ENCODE data around the gene PGM3.

Gene PGM3

DNA sequence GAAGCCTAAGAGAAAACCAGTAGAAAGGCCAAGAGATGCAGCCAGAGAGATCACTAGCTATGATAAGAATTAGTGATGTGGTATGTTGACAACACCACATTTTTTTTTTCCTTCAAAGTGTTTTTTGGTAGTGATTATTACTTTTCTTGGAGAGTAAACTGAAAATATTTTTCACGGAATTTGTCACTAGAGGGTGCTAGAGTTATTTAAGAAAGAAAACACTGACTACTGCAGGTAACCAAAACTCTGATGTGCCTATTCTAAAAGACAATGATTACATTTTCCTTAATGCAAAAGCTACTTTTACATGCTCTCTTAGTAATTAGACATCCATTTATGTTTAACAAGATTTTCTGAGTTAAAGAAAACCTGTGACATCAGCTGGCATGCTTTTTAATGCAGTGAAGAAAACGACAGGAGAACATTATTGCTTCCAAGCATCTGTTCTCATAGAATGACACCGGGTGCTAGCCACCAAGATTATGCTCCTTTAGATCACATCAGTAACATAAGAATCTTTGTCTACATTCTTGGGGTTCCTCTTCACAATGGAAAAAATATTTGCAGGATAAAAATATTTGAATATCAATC lies 28.9 kb upstream of the PGM3 start:
- no peak for TF ChIP-seq EZH2phosphoT487 (IDR thresholded peaks at IDR 0.05; ENCODE audit: borderline replicate concordance, low read length)
- TF ChIP-seq, protein P1, sequence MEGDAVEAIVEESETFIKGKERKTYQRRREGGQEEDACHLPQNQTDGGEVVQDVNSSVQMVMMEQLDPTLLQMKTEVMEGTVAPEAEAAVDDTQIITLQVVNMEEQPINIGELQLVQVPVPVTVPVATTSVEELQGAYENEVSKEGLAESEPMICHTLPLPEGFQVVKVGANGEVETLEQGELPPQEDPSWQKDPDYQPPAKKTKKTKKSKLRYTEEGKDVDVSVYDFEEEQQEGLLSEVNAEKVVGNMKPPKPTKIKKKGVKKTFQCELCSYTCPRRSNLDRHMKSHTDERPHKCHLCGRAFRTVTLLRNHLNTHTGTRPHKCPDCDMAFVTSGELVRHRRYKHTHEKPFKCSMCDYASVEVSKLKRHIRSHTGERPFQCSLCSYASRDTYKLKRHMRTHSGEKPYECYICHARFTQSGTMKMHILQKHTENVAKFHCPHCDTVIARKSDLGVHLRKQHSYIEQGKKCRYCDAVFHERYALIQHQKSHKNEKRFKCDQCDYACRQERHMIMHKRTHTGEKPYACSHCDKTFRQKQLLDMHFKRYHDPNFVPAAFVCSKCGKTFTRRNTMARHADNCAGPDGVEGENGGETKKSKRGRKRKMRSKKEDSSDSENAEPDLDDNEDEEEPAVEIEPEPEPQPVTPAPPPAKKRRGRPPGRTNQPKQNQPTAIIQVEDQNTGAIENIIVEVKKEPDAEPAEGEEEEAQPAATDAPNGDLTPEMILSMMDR (IDR thresholded peaks at IDR 0.05; ENCODE audit: low read depth, low read length, poor library complexity, severe bottlenecking): peak; percentile 58
- no peak overlapping the region for H3K27ac ChIP-seq (ENCODE audit: low read depth, low read length)
- no peaks in the 10 kb centered on the region for H4K20me1 ChIP-seq (ENCODE audit: control insufficient read depth, insufficient read depth, low read depth, low read length)
- H3F3A ChIP-seq (ENCODE audit: control insufficient read depth, insufficient read depth): no peaks in the 10 kb centered on the region
- no peaks in the 10 kb centered on the region for H3K36me3 ChIP-seq (ENCODE audit: control insufficient read depth, low read length)
- no peaks in the 10 kb centered on the region for H3K9me2 ChIP-seq (replicated peaks; ENCODE audit: control insufficient read depth, low read length)
- H3K27me3 ChIP-seq (ENCODE audit: control insufficient read depth, low read length): 0 out of 2 replicates have a peak, but pooled peaks cover 10% of the 10 kb centered on the region
- H3K79me2 ChIP-seq (ENCODE audit: control insufficient read depth, low read length): no peaks in the 10 kb centered on the region
- H3K4me1 ChIP-seq (ENCODE audit: control insufficient read depth, low read length): no peaks in the 10 kb centered on the region
- H3K4me3 ChIP-seq (ENCODE audit: low read length): no peak overlapping the region
- H3K9me3 ChIP-seq (ENCODE audit: control insufficient read depth, insufficient read depth, low read length): no peaks in the 10 kb centered on the region
- H3K4me2 ChIP-seq (ENCODE audit: low read length): no peak overlapping the region

- no peak overlapping the region for H3K4me2 ChIP-seq (ENCODE audit: low read length)
- H3K79me2 ChIP-seq (ENCODE audit: control insufficient read depth, low read length): no peaks in the 10 kb centered on the region
- no peaks in the 10 kb centered on the region for H3K9me2 ChIP-seq (replicated peaks; ENCODE audit: control insufficient read depth, low read length)
- H3K36me3 ChIP-seq (ENCODE audit: control insufficient read depth, low read length): no peaks in the 10 kb centered on the region
- H3K27ac ChIP-seq (ENCODE audit: low read depth, low read length): no peak overlapping the region
- no peaks in the 10 kb centered on the region for H3K9me3 ChIP-seq (ENCODE audit: control insufficient read depth, insufficient read depth, low read length)
- no peaks in the 10 kb centered on the region for H4K20me1 ChIP-seq (ENCODE audit: control insufficient read depth, insufficient read depth, low read depth, low read length)
- 0 out of 2 replicates have a peak, but pooled peaks cover 7% of the 10 kb centered on the region for H3K27me3 ChIP-seq (ENCODE audit: control insufficient read depth, low read length)
- no peak overlapping the region for H3K4me3 ChIP-seq (ENCODE audit: low read length)
- TF ChIP-seq EZH2phosphoT487 (IDR thresholded peaks at IDR 0.05; ENCODE audit: borderline replicate concordance, low read length): no peak
- TF ChIP-seq, protein P1 (IDR thresholded peaks at IDR 0.05; ENCODE audit: low read depth, low read length, poor library complexity, severe bottlenecking): no peak
- no peaks in the 10 kb centered on the region for H3K4me1 ChIP-seq (ENCODE audit: control insufficient read depth, low read length)
- H3F3A ChIP-seq (ENCODE audit: control insufficient read depth, insufficient read depth): no peaks in the 10 kb centered on the region
These were observed 28.2 kb upstream of the PGM3 start for GRCh38 chr6:83221276-83221675.

DNA sequence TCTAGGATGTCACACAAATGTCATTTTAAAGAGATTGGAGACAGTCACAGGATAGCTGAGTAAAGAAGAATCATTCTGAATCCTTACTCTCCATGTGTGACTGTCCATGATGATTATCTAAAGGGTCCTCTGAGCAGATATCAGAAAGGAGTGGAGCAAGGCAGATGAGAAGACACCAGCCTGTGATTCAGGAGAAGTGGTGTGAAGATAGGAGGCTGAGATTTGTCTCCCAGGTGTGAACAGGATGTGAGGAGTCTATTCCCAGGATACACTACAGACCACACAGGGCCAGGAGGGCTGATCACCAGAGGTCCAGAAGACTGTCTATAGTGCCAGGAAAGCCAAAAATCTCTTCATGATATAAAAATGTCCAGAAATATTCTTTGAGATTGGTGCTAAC lies 27.1 kb upstream of the PGM3 start:
- Histone ChIP-seq H3K4me2 (ENCODE audit: low read length) (no peak overlapping the region), H4K20me1 (ENCODE audit: control insufficient read depth, insufficient read depth, low read depth, low read length) (no peaks in the 10 kb centered on the region), H3K36me3 (ENCODE audit: control insufficient read depth, low read length) (no peaks in the 10 kb centered on the region), H3K27me3 (ENCODE audit: control insufficient read depth, low read length) (0 out of 2 replicates have a peak, but pooled peaks cover 7% of the 10 kb centered on the region), H3K9me2 (replicated peaks; ENCODE audit: control insufficient read depth, low read length) (no peaks in the 10 kb centered on the region), H3K4me3 (ENCODE audit: low read length) (no peak overlapping the region), H3F3A (ENCODE audit: control insufficient read depth, insufficient read depth) (no peaks in the 10 kb centered on the region), H3K4me1 (ENCODE audit: control insufficient read depth, low read length) (no peaks in the 10 kb centered on the region), H3K79me2 (ENCODE audit: control insufficient read depth, low read length) (no peaks in the 10 kb centered on the region), H3K27ac (ENCODE audit: low read depth, low read length) (no peak overlapping the region), H3K9me3 (ENCODE audit: control insufficient read depth, insufficient read depth, low read length) (no peaks in the 10 kb centered on the region)
- TF ChIP-seq EZH2phosphoT487 (IDR thresholded peaks at IDR 0.05; ENCODE audit: borderline replicate concordance, low read length): no peak
- TF ChIP-seq, protein P1 (IDR thresholded peaks at IDR 0.05; ENCODE audit: low read depth, low read length, poor library complexity, severe bottlenecking): no peak

Measured in DOHH2 (cell line).